T-helper 1 cell treated with Interleukin-12 subunit alpha and Interleukin-12 subunit beta and Interleukin-4 antibody, amounts not matched to agents 30 μg/mL and 1 μg/mL, for 36 hours (primary cell): Measurements from ENCODE around the gene CDKAL1.
"Not testable (repeated sequence)": the region's sequence is repeated elsewhere in the genome, so short reads cannot be mapped to it uniquely, and the experiment has no call there.

Experiments
- H3K27ac Mint-ChIP-seq: one replicate; pipeline ENCODE4 v1.8.0; 2021; ENCODE audit warnings: mild to moderate bottlenecking, mixed read lengths
- H3K27me3 Mint-ChIP-seq: one replicate; pipeline ENCODE4 v1.8.0; 2021; ENCODE audit warnings: low read depth, mixed read lengths
- H3K36me3 Mint-ChIP-seq: one replicate; pipeline ENCODE4 v1.8.0; 2021; ENCODE audit warnings: low read depth, mixed read lengths
- H3K4me1 Mint-ChIP-seq: one replicate; pipeline ENCODE4 v1.8.0; 2021; ENCODE audit warnings: low read depth, mixed read lengths
- H3K4me3 Mint-ChIP-seq: one replicate; pipeline ENCODE4 v1.8.0; 2021; ENCODE audit warnings: mild to moderate bottlenecking, moderate library complexity, mixed read lengths
- H3K9me3 Mint-ChIP-seq: one replicate; pipeline ENCODE4 v1.8.0; 2021; ENCODE audit warnings: mixed read lengths

Gene CDKAL1

GRCh38 chr6:20718705-20719653 lies 184.7 kb downstream of the CDKAL1 start:
- Mint-ChIP-seq H3K27ac (no peak overlapping the region), H3K4me1 (peaks cover 13% of the 10 kb centered on the region), H3K27me3 (no peaks in the 10 kb centered on the region), H3K9me3 (no peaks in the 10 kb centered on the region), H3K36me3 (peaks cover 11% of the 10 kb centered on the region), H3K4me3 (no peak overlapping the region)

- no peak overlapping the region for H3K27ac Mint-ChIP-seq
- no peak overlapping the region for H3K4me3 Mint-ChIP-seq
- H3K4me1 Mint-ChIP-seq = peaks cover 13% of the 10 kb centered on the region
- H3K9me3 Mint-ChIP-seq = no peaks in the 10 kb centered on the region
- peaks cover 11% of the 10 kb centered on the region for H3K36me3 Mint-ChIP-seq
- no peaks in the 10 kb centered on the region for H3K27me3 Mint-ChIP-seq
Observed at GRCh38 chr6:20719980-20720379, 185.7 kb downstream of the CDKAL1 start.

GRCh38 chr6:20721121-20721520 lies 186.9 kb downstream of the CDKAL1 start:
- H3K27me3 Mint-ChIP-seq, H3K9me3 Mint-ChIP-seq, H3K4me3 Mint-ChIP-seq, H3K27ac Mint-ChIP-seq: not testable (repeated sequence)
- H3K36me3 Mint-ChIP-seq = peaks cover 11% of the 10 kb centered on the region
- peaks cover 13% of the 10 kb centered on the region for H3K4me1 Mint-ChIP-seq

GRCh38 chr6:20722455-20722854 lies 188.2 kb downstream of the CDKAL1 start:
- Mint-ChIP-seq H3K27ac (no peak overlapping the region), H3K36me3 (peaks cover 11% of the 10 kb centered on the region), H3K4me1 (peaks cover 13% of the 10 kb centered on the region), H3K27me3 (no peaks in the 10 kb centered on the region), H3K4me3 (no peak overlapping the region), H3K9me3 (no peaks in the 10 kb centered on the region)

- H3K27me3 Mint-ChIP-seq = no peaks in the 10 kb centered on the region
- H3K36me3 Mint-ChIP-seq = peaks cover 11% of the 10 kb centered on the region
- H3K27ac Mint-ChIP-seq = no peak overlapping the region
- H3K4me3 Mint-ChIP-seq = no peak overlapping the region
- no peaks in the 10 kb centered on the region for H3K9me3 Mint-ChIP-seq
- H3K4me1 Mint-ChIP-seq = peaks cover 13% of the 10 kb centered on the region
Observed at GRCh38 chr6:20723236-20723635, 189.0 kb downstream of the CDKAL1 start.

GRCh38 chr6:20724443-20725190 lies 190.4 kb downstream of the CDKAL1 start:
- Mint-ChIP-seq H3K4me1 (peaks cover 10% of the 10 kb centered on the region), H3K36me3 (peaks cover 11% of the 10 kb centered on the region), H3K27me3 (no peaks in the 10 kb centered on the region), H3K4me3 (no peak overlapping the region), H3K9me3 (no peaks in the 10 kb centered on the region), H3K27ac (no peak overlapping the region)

- H3K4me1 Mint-ChIP-seq, H3K4me3 Mint-ChIP-seq, H3K27ac Mint-ChIP-seq, H3K9me3 Mint-ChIP-seq, H3K27me3 Mint-ChIP-seq: not testable (repeated sequence)
- H3K36me3 Mint-ChIP-seq = peaks cover 11% of the 10 kb centered on the region
Observed at GRCh38 chr6:20725235-20725634, 191.0 kb downstream of the CDKAL1 start.

- H3K4me1 Mint-ChIP-seq = no peaks in the 10 kb centered on the region
Observed at GRCh38 chr6:20729086-20729485, 194.8 kb downstream of the CDKAL1 start.

GRCh38 chr6:20732362-20732761 lies 198.1 kb downstream of the CDKAL1 start:
- H3K27ac Mint-ChIP-seq, H3K4me1 Mint-ChIP-seq, H3K36me3 Mint-ChIP-seq, H3K4me3 Mint-ChIP-seq, H3K9me3 Mint-ChIP-seq, H3K27me3 Mint-ChIP-seq: not testable (repeated sequence)

More at GRCh38 chr6:20729086-20729485, 194.8 kb downstream of the CDKAL1 start:
- H3K9me3 Mint-ChIP-seq = no peaks in the 10 kb centered on the region
- H3K27me3 Mint-ChIP-seq = no peaks in the 10 kb centered on the region
- H3K4me3 Mint-ChIP-seq = no peak overlapping the region
- no peaks in the 10 kb centered on the region for H3K36me3 Mint-ChIP-seq
- H3K27ac Mint-ChIP-seq = no peak overlapping the region

- Mint-ChIP-seq H3K27me3 (no peaks in the 10 kb centered on the region), H3K9me3 (no peaks in the 10 kb centered on the region), H3K27ac (no peak overlapping the region), H3K36me3 (no peaks in the 10 kb centered on the region), H3K4me3 (no peak overlapping the region), H3K4me1 (no peaks in the 10 kb centered on the region)
Observed at GRCh38 chr6:20732896-20733295, 198.6 kb downstream of the CDKAL1 start.

GRCh38 chr6:20737912-20738311 lies 203.7 kb downstream of the CDKAL1 start:
- Mint-ChIP-seq H3K27me3 (no peaks in the 10 kb centered on the region), H3K36me3 (peaks cover 16% of the 10 kb centered on the region), H3K27ac (no peak overlapping the region), H3K4me1 (no peaks in the 10 kb centered on the region), H3K9me3 (peaks cover 5% of the 10 kb centered on the region), H3K4me3 (no peak overlapping the region)

- Mint-ChIP-seq H3K36me3 (peaks cover 16% of the 10 kb centered on the region), H3K4me3 (no peak overlapping the region), H3K9me3 (peaks cover 5% of the 10 kb centered on the region), H3K27me3 (no peaks in the 10 kb centered on the region), H3K27ac (no peak overlapping the region), H3K4me1 (no peaks in the 10 kb centered on the region)
Observed at GRCh38 chr6:20740088-20740487, 205.8 kb downstream of the CDKAL1 start.

- Mint-ChIP-seq H3K4me3 (no peak overlapping the region), H3K36me3 (peaks cover 16% of the 10 kb centered on the region), H3K4me1 (no peaks in the 10 kb centered on the region), H3K9me3 (peaks cover 5% of the 10 kb centered on the region), H3K27ac (peak overlapping the region; percentile 13), H3K27me3 (no peaks in the 10 kb centered on the region)
Observed at GRCh38 chr6:20740727-20741126, 206.5 kb downstream of the CDKAL1 start.

GRCh38 chr6:20741490-20741889 lies 207.2 kb downstream of the CDKAL1 start:
- Mint-ChIP-seq H3K9me3 (peaks cover 5% of the 10 kb centered on the region), H3K4me1 (peaks cover 1% of the 10 kb centered on the region), H3K4me3 (no peak overlapping the region)

More at GRCh38 chr6:20741490-20741889, 207.2 kb downstream of the CDKAL1 start:
- Mint-ChIP-seq H3K36me3 (peaks cover 16% of the 10 kb centered on the region), H3K27ac (no peak overlapping the region), H3K27me3 (no peaks in the 10 kb centered on the region)
